Breast epithelium (tissue), 3 donors: Measurements from ENCODE around the gene ZNF423.

Source experiments
- CTCF ChIP-seq, 3 donors: fragments of 450-650 bp; IDR thresholded peaks; one replicate each; pipeline ENCODE4 v1.5.1; 2016 to 2017; ENCODE audit warnings: antibody characterized with exemption in 3 of 3, mild to moderate bottlenecking in 3 of 3, moderate library complexity in 3 of 3
- POLR2A ChIP-seq: fragments of 450-650 bp; IDR thresholded peaks from one replicate; pipeline ENCODE4 v1.6.1; 2016; ENCODE audit warnings: antibody characterized with exemption, mild to moderate bottlenecking, moderate library complexity

- no peak for TF ChIP-seq POLR2A
- no peak for TF ChIP-seq CTCF (IDR thresholded peaks at IDR 0.05)
These were observed 33.9 kb upstream of the ZNF423 start for GRCh38 chr16:49889725-49890397.
